H1 (cell line): ENCODE data around the gene DDHD1.

Source experiments
- CEBPB ChIP-seq: IDR thresholded peaks from 2 replicates; pipeline ENCODE4 v1.6.1; 2012; ENCODE audit warnings: low read depth, low read length
- POLR2A ChIP-seq, 2 experiments: IDR thresholded peaks; 1 replicate in 1 of 2; 2 replicates in 1 of 2; pipeline ENCODE4 v1.6.1; 2011; ENCODE audit warnings: low read depth in 2 of 2, low read length in 2 of 2, mild to moderate bottlenecking in 2 of 2; ENCODE audit errors: control extremely low read depth in 1 of 2
- TEAD4 ChIP-seq: IDR thresholded peaks from 2 replicates; pipeline ENCODE4 v1.6.1; 2012; ENCODE audit warnings: low read depth, low read length, inconsistent platforms, mixed read lengths
- YY1 ChIP-seq: IDR thresholded peaks from 2 replicates; pipeline ENCODE4 v1.6.1; 2011; ENCODE audit warnings: low read depth, mild to moderate bottlenecking, low read length
- TF ChIP-seq, protein P1 (sequence below), 3 experiments: IDR thresholded peaks; 1 replicate in 2 of 3; 2 replicates in 1 of 3; pipeline versions ENCODE4 v1.5.1 to v1.6.1; 2011; ENCODE audit warnings: low read length in 3 of 3, mild to moderate bottlenecking in 3 of 3, inconsistent platforms in 2 of 3, low read depth in 1 of 3, moderate library complexity in 1 of 3; ENCODE audit not compliant: insufficient read depth in 1 of 3; ENCODE audit errors: control extremely low read depth in 1 of 3

DNA sequence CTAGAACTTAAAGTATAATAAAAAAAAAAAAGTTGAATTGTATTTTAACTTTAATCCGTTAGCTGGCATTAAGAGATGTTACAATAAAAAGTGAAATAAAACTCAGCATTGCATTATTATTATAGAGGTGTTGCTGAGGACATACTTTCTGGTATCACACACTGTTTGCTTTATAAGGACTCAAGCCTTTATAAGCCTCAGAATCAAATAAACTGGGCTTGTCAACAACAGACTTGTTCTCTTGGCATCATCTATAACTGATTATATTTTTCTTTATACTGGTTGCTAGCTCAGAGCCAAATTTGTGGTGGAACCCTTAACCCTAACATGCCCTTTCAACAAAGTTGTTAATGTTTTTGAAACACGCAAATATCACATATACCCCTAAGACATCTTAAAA lies 62.3 kb downstream of the DDHD1 start:
- TF ChIP-seq, protein P1, sequence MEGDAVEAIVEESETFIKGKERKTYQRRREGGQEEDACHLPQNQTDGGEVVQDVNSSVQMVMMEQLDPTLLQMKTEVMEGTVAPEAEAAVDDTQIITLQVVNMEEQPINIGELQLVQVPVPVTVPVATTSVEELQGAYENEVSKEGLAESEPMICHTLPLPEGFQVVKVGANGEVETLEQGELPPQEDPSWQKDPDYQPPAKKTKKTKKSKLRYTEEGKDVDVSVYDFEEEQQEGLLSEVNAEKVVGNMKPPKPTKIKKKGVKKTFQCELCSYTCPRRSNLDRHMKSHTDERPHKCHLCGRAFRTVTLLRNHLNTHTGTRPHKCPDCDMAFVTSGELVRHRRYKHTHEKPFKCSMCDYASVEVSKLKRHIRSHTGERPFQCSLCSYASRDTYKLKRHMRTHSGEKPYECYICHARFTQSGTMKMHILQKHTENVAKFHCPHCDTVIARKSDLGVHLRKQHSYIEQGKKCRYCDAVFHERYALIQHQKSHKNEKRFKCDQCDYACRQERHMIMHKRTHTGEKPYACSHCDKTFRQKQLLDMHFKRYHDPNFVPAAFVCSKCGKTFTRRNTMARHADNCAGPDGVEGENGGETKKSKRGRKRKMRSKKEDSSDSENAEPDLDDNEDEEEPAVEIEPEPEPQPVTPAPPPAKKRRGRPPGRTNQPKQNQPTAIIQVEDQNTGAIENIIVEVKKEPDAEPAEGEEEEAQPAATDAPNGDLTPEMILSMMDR (IDR thresholded peaks at IDR 0.05; ENCODE audit: control extremely low read depth in 1 of 3, insufficient read depth in 1 of 3, low read depth in 1 of 3, low read length in 3 of 3), result no peak
- TF ChIP-seq TEAD4 (no peak), POLR2A (IDR thresholded peaks at IDR 0.05; ENCODE audit: control extremely low read depth in 1 of 2, low read depth in 2 of 2, low read length in 2 of 2) (no peak), YY1 (no peak), CEBPB (no peak)
